HEK293 (cell line): ENCODE measurements around the gene ZNF335.

Source experiments
- CTCF ChIP-seq: fragments of 450-650 bp; formaldehyde crosslinking; IDR thresholded peaks from 2 replicates; pipeline ENCODE4 v1.5.1; 2016; ENCODE audit warnings: missing biosample characterization, missing genetic modification characterization
- GLIS1 ChIP-seq: fragments of 450-650 bp; formaldehyde crosslinking; IDR thresholded peaks from 2 replicates; pipeline ENCODE4 v1.5.1; 2016; ENCODE audit warnings: missing biosample characterization, missing genetic modification characterization
- HOXA7 ChIP-seq: sonication (generic); formaldehyde crosslinking; IDR thresholded peaks from 2 replicates; pipeline ENCODE4 v1.8.1; 2022; ENCODE audit warnings: missing genetic modification reagents, borderline replicate concordance
- KLF8 ChIP-seq: fragments of 450-650 bp; formaldehyde crosslinking; IDR thresholded peaks from 2 replicates; pipeline ENCODE4 v1.5.1; 2016; ENCODE audit warnings: missing biosample characterization, missing genetic modification characterization
- MYNN ChIP-seq: fragments of 450-650 bp; formaldehyde crosslinking; IDR thresholded peaks from 2 replicates; pipeline ENCODE4 v1.5.1; 2016; ENCODE audit warnings: missing biosample characterization, missing genetic modification characterization, borderline replicate concordance
- MZF1 ChIP-seq: fragments of 450-650 bp; formaldehyde crosslinking; IDR thresholded peaks from 2 replicates; pipeline ENCODE4 v1.5.1; 2017; ENCODE audit warnings: missing biosample characterization, missing genetic modification characterization, borderline replicate concordance
- PRDM1 ChIP-seq: fragments of 450-650 bp; formaldehyde crosslinking; IDR thresholded peaks from 2 replicates; pipeline ENCODE4; 2016; ENCODE audit warnings: missing biosample characterization, missing genetic modification characterization
- YY2 ChIP-seq: fragments of 450-650 bp; formaldehyde crosslinking; IDR thresholded peaks from 2 replicates; pipeline ENCODE4 v1.5.1; 2016; ENCODE audit warnings: missing biosample characterization, missing genetic modification characterization
- ZBTB48 ChIP-seq: fragments of 450-650 bp; formaldehyde crosslinking; IDR thresholded peaks from 2 replicates; pipeline ENCODE4 v1.5.1; 2016; ENCODE audit warnings: missing biosample characterization, missing genetic modification characterization
- ZFHX2 ChIP-seq: fragments of 450-650 bp; formaldehyde crosslinking; conservative IDR thresholded peaks from 2 replicates; pipeline ENCODE4 v1.5.1; 2016; ENCODE audit warnings: missing biosample characterization, missing genetic modification characterization
- ZFP37 ChIP-seq: fragments of 450-650 bp; formaldehyde crosslinking; IDR thresholded peaks from 2 replicates; pipeline ENCODE4 v1.5.1; 2016; ENCODE audit warnings: missing biosample characterization, missing genetic modification characterization
- ZNF121 ChIP-seq: fragments of 450-650 bp; formaldehyde crosslinking; IDR thresholded peaks from 2 replicates; pipeline ENCODE4 v1.5.1; 2016; ENCODE audit warnings: missing biosample characterization, missing genetic modification characterization
- ZNF146 ChIP-seq: fragments of 450-650 bp; formaldehyde crosslinking; IDR thresholded peaks from 2 replicates; pipeline ENCODE4 v1.5.1; 2016; ENCODE audit warnings: missing biosample characterization, missing genetic modification characterization
- ZNF214 ChIP-seq: fragments of 450-650 bp; formaldehyde crosslinking; IDR thresholded peaks from 2 replicates; pipeline ENCODE4 v1.5.1; 2017; ENCODE audit warnings: missing biosample characterization, mild to moderate bottlenecking, missing genetic modification characterization, borderline replicate concordance
- ZNF366 ChIP-seq: fragments of 450-650 bp; formaldehyde crosslinking; conservative IDR thresholded peaks from 2 replicates; pipeline ENCODE4 v1.5.1; 2016; ENCODE audit warnings: missing biosample characterization, missing genetic modification characterization
- ZNF398 ChIP-seq: fragments of 450-650 bp; formaldehyde crosslinking; IDR thresholded peaks from 2 replicates; pipeline ENCODE4 v1.5.1; 2017; ENCODE audit warnings: missing biosample characterization, missing genetic modification characterization
- ZNF558 ChIP-seq: fragments of 450-650 bp; formaldehyde crosslinking; IDR thresholded peaks from 2 replicates; pipeline ENCODE4 v1.5.1; 2016; ENCODE audit warnings: missing biosample characterization, missing genetic modification characterization
- ZNF600 ChIP-seq: fragments of 450-650 bp; formaldehyde crosslinking; IDR thresholded peaks from 2 replicates; pipeline ENCODE4 v1.5.1; 2016; ENCODE audit warnings: missing biosample characterization, missing genetic modification characterization
- ZNF629 ChIP-seq: fragments of 450-650 bp; formaldehyde crosslinking; IDR thresholded peaks from 2 replicates; pipeline ENCODE4 v1.5.1; 2017; ENCODE audit warnings: missing biosample characterization, missing genetic modification characterization
- ZNF639 ChIP-seq: fragments of 450-650 bp; formaldehyde crosslinking; IDR thresholded peaks from 2 replicates; pipeline ENCODE4 v1.5.1; 2016; ENCODE audit warnings: missing biosample characterization, missing genetic modification characterization
- ZNF76 ChIP-seq: fragments of 450-650 bp; formaldehyde crosslinking; IDR thresholded peaks from 2 replicates; pipeline ENCODE4; 2016; ENCODE audit warnings: low read depth, missing biosample characterization, missing genetic modification characterization, borderline replicate concordance
- ZNF843 ChIP-seq: fragments of 450-650 bp; formaldehyde crosslinking; IDR thresholded peaks from 2 replicates; pipeline ENCODE4 v1.5.1; 2016; ENCODE audit warnings: missing biosample characterization, missing genetic modification characterization
- ZSCAN4 ChIP-seq: fragments of 450-650 bp; formaldehyde crosslinking; IDR thresholded peaks from 2 replicates; pipeline ENCODE4 v1.5.1; 2017; ENCODE audit warnings: missing biosample characterization, missing genetic modification characterization
- TF ChIP-seq, protein P1 (sequence below): fragments of 450-650 bp; formaldehyde crosslinking; IDR thresholded peaks from 2 replicates; pipeline ENCODE4 v1.5.1; 2016; ENCODE audit warnings: missing biosample characterization, missing genetic modification characterization, borderline replicate concordance
- TF ChIP-seq, protein P2 (sequence below): fragments of 450-650 bp; formaldehyde crosslinking; conservative IDR thresholded peaks from 2 replicates; pipeline ENCODE4 v1.5.1; 2016; ENCODE audit warnings: low read depth, missing biosample characterization, missing genetic modification characterization

Gene ZNF335

DNA sequence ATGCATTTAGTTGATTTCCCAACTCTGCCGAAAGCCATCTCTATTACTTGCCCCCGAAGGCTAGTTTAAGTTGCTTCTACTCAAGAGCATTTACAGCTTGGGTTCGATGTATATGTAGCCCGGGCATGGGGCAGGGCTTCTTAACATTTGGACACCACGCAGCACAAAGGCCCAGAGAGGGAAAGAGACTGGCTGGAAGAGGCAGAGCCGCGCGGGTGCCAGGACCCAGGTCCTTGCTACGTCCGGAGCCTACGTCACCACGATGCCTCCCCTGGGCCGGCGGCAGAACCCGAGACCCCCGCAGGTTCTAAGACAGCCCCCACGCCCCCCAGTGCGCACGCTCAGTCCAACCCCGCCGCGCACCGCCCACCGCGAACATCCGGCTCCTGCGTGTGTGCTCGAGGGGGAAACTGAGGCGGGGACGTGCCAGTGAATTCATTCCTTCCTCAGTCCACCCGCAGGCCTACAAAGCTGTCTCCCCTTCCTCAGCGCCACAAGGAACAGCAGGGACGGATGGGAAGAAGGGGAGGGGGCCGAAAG is 37.9 kb downstream of the ZNF335 start (continued):
- TF ChIP-seq, protein P1, sequence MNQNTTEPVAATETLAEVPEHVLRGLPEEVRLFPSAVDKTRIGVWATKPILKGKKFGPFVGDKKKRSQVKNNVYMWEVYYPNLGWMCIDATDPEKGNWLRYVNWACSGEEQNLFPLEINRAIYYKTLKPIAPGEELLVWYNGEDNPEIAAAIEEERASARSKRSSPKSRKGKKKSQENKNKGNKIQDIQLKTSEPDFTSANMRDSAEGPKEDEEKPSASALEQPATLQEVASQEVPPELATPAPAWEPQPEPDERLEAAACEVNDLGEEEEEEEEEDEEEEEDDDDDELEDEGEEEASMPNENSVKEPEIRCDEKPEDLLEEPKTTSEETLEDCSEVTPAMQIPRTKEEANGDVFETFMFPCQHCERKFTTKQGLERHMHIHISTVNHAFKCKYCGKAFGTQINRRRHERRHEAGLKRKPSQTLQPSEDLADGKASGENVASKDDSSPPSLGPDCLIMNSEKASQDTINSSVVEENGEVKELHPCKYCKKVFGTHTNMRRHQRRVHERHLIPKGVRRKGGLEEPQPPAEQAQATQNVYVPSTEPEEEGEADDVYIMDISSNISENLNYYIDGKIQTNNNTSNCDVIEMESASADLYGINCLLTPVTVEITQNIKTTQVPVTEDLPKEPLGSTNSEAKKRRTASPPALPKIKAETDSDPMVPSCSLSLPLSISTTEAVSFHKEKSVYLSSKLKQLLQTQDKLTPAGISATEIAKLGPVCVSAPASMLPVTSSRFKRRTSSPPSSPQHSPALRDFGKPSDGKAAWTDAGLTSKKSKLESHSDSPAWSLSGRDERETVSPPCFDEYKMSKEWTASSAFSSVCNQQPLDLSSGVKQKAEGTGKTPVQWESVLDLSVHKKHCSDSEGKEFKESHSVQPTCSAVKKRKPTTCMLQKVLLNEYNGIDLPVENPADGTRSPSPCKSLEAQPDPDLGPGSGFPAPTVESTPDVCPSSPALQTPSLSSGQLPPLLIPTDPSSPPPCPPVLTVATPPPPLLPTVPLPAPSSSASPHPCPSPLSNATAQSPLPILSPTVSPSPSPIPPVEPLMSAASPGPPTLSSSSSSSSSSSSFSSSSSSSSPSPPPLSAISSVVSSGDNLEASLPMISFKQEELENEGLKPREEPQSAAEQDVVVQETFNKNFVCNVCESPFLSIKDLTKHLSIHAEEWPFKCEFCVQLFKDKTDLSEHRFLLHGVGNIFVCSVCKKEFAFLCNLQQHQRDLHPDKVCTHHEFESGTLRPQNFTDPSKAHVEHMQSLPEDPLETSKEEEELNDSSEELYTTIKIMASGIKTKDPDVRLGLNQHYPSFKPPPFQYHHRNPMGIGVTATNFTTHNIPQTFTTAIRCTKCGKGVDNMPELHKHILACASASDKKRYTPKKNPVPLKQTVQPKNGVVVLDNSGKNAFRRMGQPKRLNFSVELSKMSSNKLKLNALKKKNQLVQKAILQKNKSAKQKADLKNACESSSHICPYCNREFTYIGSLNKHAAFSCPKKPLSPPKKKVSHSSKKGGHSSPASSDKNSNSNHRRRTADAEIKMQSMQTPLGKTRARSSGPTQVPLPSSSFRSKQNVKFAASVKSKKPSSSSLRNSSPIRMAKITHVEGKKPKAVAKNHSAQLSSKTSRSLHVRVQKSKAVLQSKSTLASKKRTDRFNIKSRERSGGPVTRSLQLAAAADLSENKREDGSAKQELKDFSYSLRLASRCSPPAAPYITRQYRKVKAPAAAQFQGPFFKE (tag by site-specific recombination): no peak
- TF ChIP-seq ZNF121 (no peak), ZSCAN4 (tag by site-specific recombination) (no peak), MZF1 (tag by site-specific recombination) (no peak), KLF8 (tag by site-specific recombination) (no peak), ZNF600 (tag by site-specific recombination) (no peak), ZNF366 (no peak), ZNF76 (no peak), ZNF843 (tag by site-specific recombination) (no peak), ZNF629 (no peak), ZFP37 (tag by site-specific recombination) (no peak), PRDM1 (tag by site-specific recombination) (no peak), ZNF558 (tag by site-specific recombination) (no peak), ZFHX2 (tag by site-specific recombination) (no peak), ZNF639 (no peak), YY2 (tag by site-specific recombination) (no peak), CTCF (tag by site-specific recombination) (no peak), GLIS1 (tag by site-specific recombination) (peak; percentile 69), ZNF146 (tag by site-specific recombination) (no peak), ZNF214 (tag by site-specific recombination) (no peak), ZNF398 (tag by site-specific recombination) (peak; percentile 88), HOXA7 (no peak), MYNN (tag by site-specific recombination) (no peak), ZBTB48 (tag by site-specific recombination) (no peak)
- TF ChIP-seq, protein P2, sequence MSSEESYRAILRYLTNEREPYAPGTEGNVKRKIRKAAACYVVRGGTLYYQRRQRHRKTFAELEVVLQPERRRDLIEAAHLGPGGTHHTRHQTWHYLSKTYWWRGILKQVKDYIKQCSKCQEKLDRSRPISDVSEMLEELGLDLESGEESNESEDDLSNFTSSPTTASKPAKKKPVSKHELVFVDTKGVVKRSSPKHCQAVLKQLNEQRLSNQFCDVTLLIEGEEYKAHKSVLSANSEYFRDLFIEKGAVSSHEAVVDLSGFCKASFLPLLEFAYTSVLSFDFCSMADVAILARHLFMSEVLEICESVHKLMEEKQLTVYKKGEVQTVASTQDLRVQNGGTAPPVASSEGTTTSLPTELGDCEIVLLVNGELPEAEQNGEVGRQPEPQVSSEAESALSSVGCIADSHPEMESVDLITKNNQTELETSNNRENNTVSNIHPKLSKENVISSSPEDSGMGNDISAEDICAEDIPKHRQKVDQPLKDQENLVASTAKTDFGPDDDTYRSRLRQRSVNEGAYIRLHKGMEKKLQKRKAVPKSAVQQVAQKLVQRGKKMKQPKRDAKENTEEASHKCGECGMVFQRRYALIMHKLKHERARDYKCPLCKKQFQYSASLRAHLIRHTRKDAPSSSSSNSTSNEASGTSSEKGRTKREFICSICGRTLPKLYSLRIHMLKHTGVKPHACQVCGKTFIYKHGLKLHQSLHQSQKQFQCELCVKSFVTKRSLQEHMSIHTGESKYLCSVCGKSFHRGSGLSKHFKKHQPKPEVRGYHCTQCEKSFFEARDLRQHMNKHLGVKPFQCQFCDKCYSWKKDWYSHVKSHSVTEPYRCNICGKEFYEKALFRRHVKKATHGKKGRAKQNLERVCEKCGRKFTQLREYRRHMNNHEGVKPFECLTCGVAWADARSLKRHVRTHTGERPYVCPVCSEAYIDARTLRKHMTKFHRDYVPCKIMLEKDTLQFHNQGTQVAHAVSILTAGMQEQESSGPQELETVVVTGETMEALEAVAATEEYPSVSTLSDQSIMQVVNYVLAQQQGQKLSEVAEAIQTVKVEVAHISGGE (tag by site-specific recombination): 0 out of 2 replicates have a peak, but pooled peaks have one; percentile 50
